D721Med (cell line): ENCODE measurements around the gene SHROOM2.

Experiments used
- DNase-seq: peaks from one replicate; pipeline ENCODE4 v3.0.0; 2011; ENCODE audit warnings: low spot score; ENCODE audit not compliant: insufficient read length
- FAIRE-seq: peaks from 2 replicates; lab custom pipeline; 2011; peaks lifted over from hg19 to GRCh38; lab: Jason Lieb, UNC
- TF ChIP-seq, protein P1 (sequence below): IDR thresholded peaks from 2 replicates; pipeline ENCODE4 v1.5.1; 2012; ENCODE audit warnings: mild to moderate bottlenecking, control low read depth; ENCODE audit not compliant: insufficient read depth; ENCODE audit errors: missing control alignments

Gene SHROOM2

DNA sequence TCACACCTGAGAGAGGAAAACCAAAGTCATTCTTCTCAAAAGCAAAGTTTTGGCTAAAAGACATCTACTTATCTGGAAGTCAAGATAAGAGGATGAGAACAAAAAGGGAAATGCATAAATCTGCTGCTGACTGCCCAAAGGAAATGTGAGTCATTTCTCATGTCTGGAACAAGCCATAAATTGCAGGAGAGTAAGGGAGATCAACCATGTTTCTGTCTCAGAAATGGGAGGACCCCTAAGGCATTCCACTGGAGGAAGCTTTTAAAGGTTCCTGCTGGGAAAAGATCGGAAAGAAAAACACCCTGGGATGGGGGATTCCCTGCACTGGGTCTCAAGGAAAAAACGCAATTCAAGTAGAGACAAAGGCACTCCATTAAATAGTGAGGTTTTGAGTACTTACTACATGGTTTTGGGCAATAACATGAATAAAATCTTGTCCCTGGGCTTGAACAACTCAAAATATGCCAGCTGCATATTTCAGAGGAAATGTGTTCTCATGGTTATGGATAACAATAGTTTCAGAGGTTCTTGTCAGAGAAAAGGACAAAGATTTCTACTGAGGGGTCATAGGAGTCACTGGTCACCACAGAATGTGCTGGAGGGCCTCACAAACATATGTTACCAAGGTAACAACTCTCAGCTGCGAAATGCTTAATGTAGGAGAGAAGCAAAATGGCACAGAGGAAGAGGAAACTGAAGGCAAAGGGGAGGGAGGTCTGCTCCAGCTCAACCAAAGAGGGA lies 39.9 kb upstream of the SHROOM2 start:
- FAIRE-seq, result no peak
- TF ChIP-seq, protein P1, sequence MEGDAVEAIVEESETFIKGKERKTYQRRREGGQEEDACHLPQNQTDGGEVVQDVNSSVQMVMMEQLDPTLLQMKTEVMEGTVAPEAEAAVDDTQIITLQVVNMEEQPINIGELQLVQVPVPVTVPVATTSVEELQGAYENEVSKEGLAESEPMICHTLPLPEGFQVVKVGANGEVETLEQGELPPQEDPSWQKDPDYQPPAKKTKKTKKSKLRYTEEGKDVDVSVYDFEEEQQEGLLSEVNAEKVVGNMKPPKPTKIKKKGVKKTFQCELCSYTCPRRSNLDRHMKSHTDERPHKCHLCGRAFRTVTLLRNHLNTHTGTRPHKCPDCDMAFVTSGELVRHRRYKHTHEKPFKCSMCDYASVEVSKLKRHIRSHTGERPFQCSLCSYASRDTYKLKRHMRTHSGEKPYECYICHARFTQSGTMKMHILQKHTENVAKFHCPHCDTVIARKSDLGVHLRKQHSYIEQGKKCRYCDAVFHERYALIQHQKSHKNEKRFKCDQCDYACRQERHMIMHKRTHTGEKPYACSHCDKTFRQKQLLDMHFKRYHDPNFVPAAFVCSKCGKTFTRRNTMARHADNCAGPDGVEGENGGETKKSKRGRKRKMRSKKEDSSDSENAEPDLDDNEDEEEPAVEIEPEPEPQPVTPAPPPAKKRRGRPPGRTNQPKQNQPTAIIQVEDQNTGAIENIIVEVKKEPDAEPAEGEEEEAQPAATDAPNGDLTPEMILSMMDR, result no peak
- DNase-seq, result no peak

DNA sequence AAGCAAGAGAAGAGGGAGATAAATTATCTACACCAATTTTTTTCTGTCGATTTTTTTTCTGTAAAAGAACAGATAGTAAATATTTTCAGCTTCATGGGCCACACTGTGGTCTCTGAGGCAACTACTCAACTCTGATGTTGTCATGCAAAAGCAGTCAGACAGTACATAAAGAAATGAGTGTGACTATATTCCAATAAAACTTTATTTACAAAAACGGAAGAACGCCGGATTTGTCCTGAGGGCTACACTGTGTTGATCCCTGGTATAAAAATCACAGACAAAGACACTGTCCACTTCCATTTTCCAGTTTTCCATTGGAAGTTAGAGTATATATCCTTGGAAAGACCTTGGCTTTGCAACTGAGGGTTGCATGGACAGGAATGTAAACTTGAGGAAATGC lies 38.6 kb upstream of the SHROOM2 start:
- TF ChIP-seq, protein P1, result no peak
- FAIRE-seq (no peak), DNase-seq (no peak)

DNA sequence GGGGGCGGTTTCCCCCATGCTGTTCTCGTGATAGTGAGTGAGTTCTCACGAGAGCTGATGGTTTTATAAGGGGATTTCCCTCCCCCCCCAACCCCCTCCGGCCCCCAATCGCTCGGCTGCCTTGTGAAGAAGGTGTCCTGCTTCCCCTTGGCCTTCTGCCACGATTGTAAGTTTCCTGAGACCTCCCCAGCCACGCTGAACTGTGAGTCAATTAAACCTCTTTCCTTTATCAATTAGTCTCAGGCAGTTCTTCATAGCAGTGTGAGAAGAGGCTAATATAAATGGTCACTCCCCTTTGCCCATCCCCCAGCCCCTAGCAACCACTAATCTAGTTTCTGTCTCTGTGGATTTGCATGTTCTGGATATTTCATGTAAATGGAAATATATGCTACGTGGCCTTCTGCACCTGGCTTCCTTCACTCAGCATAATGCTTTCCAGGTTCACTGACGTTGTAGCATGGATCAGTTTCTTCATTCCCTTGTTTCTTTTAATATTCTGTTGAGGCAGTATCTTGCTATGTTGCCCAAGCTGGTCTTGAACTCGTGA lies 37.0 kb upstream of the SHROOM2 start:
- TF ChIP-seq, protein P1, result no peak
- FAIRE-seq (no peak), DNase-seq (no peak)

DNA sequence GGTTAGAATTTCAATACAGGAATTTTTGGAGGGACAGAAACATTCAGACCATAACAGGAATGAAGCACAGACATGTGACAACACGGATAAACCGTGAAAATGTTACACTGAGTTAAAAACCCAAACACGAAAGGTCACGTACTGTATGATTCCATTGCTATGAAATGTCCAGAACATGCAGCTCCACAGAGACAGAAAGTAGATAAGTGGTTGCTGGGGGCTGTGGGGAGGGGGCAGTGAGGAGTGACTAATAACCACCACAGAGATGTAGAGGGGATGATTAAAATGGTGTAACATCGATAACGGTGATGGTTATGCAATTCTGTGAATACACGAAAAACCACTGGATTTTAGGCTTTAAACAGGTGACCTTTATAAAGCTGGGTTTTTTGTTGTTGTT lies 28.9 kb upstream of the SHROOM2 start:
- TF ChIP-seq, protein P1, result no peak
- FAIRE-seq (no peak), DNase-seq (no peak)

DNA sequence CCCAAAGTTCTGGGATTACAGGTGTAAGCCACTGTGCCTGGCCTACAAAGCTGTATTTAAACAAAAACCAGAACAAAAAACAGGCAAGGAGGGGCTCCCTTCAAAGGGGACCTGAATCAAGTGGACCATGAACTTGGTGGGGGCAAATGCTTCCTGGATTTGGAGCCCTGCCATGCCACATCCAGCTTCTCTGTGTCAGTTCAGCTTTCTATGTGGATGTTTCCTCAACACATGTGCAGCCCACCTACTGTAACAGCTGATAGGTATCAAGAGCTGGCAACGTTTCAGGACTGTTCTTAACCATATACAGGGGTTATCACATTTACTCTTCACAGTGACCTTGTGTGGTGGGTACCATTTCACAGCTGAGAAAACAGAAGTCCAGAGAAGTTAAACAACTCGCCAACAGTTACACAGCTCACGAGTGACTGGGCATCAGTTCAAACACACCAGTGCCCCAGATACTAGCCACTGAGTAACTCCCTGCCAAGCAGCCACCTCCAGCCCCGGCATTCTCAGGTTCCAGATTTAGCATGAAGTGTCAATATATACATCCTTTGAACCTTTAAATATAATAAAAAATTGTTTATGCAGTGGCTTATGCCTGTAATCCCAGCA lies 28.1 kb upstream of the SHROOM2 start:
- DNase-seq (no peak), FAIRE-seq (no peak)
- TF ChIP-seq, protein P1, result no peak

DNA sequence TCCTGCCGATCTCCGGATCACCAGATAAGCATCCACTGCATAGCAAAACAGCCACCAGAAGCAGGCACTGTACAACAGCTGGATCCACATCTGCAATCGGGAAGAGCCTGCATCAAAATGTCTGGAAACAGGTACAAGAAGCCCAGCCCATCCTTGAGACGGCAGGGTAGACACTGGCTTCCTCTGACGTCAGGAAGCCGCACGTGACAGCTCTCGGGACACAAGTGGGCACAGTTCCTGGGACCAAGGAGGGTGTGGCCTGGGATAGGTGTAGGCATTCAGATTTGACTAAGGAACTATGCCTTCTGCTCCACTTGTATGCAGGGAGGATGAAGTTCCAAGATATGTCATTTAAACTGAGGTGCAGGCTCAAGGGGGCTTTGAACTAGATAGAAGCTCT lies 26.9 kb upstream of the SHROOM2 start:
- DNase-seq (no peak), FAIRE-seq (no peak)
- TF ChIP-seq, protein P1, result no peak
